SK-N-MC (cell line): Measurements from ENCODE around the gene ANTXRL.
"Not testable (repeated sequence)": the region's sequence is repeated elsewhere in the genome, so short reads cannot be mapped to it uniquely, and the experiment has no call there.

ENCODE experiments used
- DNase-seq: peaks from one replicate; pipeline ENCODE4 v3.0.0-alpha.2; 2011; ENCODE audit warnings: low read depth, low spot score
- H3K27ac ChIP-seq: fragments of 200-600 bp; sonication (generic); 2 replicates; pipeline ENCODE4 v1.5.1; 2016; ENCODE audit warnings: mixed run types
- H3K36me3 ChIP-seq: fragments of 200-600 bp; sonication (generic); 2 replicates; pipeline ENCODE4 v1.6.1; 2017; ENCODE audit warnings: antibody characterized with exemption, low read length, mixed read lengths; ENCODE audit not compliant: insufficient read depth
- H3K4me3 ChIP-seq: fragments of 200-600 bp; sonication (generic); 2 replicates; pipeline ENCODE4 v1.5.1; 2016
- H3K9ac ChIP-seq: fragments of 200-600 bp; sonication (generic); 2 replicates; pipeline ENCODE4 v1.8.0; 2017; ENCODE audit warnings: mixed run types, mixed read lengths; ENCODE audit not compliant: insufficient read length
- H3K9me3 ChIP-seq: fragments of 200-600 bp; sonication (generic); 2 replicates; pipeline ENCODE4 v1.6.1; 2017; ENCODE audit warnings: low read depth, mild to moderate bottlenecking, antibody characterized with exemption, low read length, moderate library complexity, mixed read lengths
- EZH2 ChIP-seq: fragments of 200-600 bp; sonication (generic); IDR thresholded peaks from one replicate; pipeline ENCODE4 v1.6.1; 2017; ENCODE audit warnings: antibody characterized with exemption
- FOXP2 ChIP-seq: optimal IDR thresholded peaks from 2 replicates; pipeline ENCODE3; 2011; ENCODE audit warnings: mild to moderate bottlenecking, moderate library complexity; ENCODE audit not compliant: insufficient read depth; ENCODE audit errors: extremely low read length, control extremely low read depth
- POLR2AphosphoS5 ChIP-seq: IDR thresholded peaks from 2 replicates; pipeline ENCODE4 v1.6.1; 2012; ENCODE audit warnings: mild to moderate bottlenecking, low read depth, low read length, borderline replicate concordance

ANTXRL gene

GRCh38 chr10:46304062-46304461 is 17.3 kb downstream of the ANTXRL start:
- Histone ChIP-seq H3K4me3 (no peak overlapping the region), H3K27ac (no peak overlapping the region), H3K9me3 (no peaks in the 10 kb centered on the region), H3K36me3 (no peaks in the 10 kb centered on the region), H3K9ac (no peak overlapping the region)
- no peak for DNase-seq
- TF ChIP-seq POLR2AphosphoS5 = no peak
- no peak for TF ChIP-seq EZH2
- TF ChIP-seq FOXP2 = no peak

GRCh38 chr10:46304671-46305070 is 17.9 kb downstream of the ANTXRL start:
- DNase-seq, H3K36me3 ChIP-seq, H3K4me3 ChIP-seq, H3K9ac ChIP-seq, H3K27ac ChIP-seq, H3K9me3 ChIP-seq: not testable (repeated sequence)

- no peak overlapping the region for H3K9ac ChIP-seq
- no peak overlapping the region for H3K4me3 ChIP-seq
- no peak overlapping the region for H3K27ac ChIP-seq
- no peaks in the 10 kb centered on the region for H3K36me3 ChIP-seq
- no peaks in the 10 kb centered on the region for H3K9me3 ChIP-seq
- DNase-seq = no peak
- TF ChIP-seq EZH2 (no peak), POLR2AphosphoS5 (no peak), FOXP2 (no peak)
Observed at GRCh38 chr10:46305079-46305818, 18.5 kb downstream of the ANTXRL start.

- H3K27ac ChIP-seq = no peak overlapping the region
- no peak overlapping the region for H3K9ac ChIP-seq
- TF ChIP-seq POLR2AphosphoS5 = no peak
- no peak for TF ChIP-seq FOXP2
- TF ChIP-seq EZH2 = no peak
- H3K36me3 ChIP-seq = no peaks in the 10 kb centered on the region
- H3K4me3 ChIP-seq = no peak overlapping the region
- no peaks in the 10 kb centered on the region for H3K9me3 ChIP-seq
- DNase-seq = no peak
Observed at GRCh38 chr10:46305986-46306385, 19.2 kb downstream of the ANTXRL start.

- no peak overlapping the region for H3K4me3 ChIP-seq
- TF ChIP-seq POLR2AphosphoS5 (no peak), FOXP2 (no peak)
- no peaks in the 10 kb centered on the region for H3K36me3 ChIP-seq
- H3K9ac ChIP-seq = no peak overlapping the region
- H3K27ac ChIP-seq = no peak overlapping the region
- DNase-seq = no peak
- H3K9me3 ChIP-seq = no peaks in the 10 kb centered on the region
Observed at GRCh38 chr10:46306516-46307184, 19.9 kb downstream of the ANTXRL start.

- no peak for TF ChIP-seq FOXP2
- no peak overlapping the region for H3K27ac ChIP-seq
- no peaks in the 10 kb centered on the region for H3K9me3 ChIP-seq
Observed at GRCh38 chr10:46307281-46308112, 20.7 kb downstream of the ANTXRL start.

GRCh38 chr10:46308113-46308415 is 21.3 kb downstream of the ANTXRL start:
- no peak overlapping the region for H3K4me3 ChIP-seq
- DNase-seq = no peak
- no peaks in the 10 kb centered on the region for H3K9me3 ChIP-seq
- TF ChIP-seq FOXP2 = no peak
- no peak for TF ChIP-seq POLR2AphosphoS5
- TF ChIP-seq EZH2 = no peak
- H3K27ac ChIP-seq = no peak overlapping the region
- H3K36me3 ChIP-seq = no peaks in the 10 kb centered on the region
- no peak overlapping the region for H3K9ac ChIP-seq

More at GRCh38 chr10:46307281-46308112, 20.7 kb downstream of the ANTXRL start:
- Histone ChIP-seq H3K36me3 (no peaks in the 10 kb centered on the region), H3K4me3 (no peak overlapping the region), H3K9ac (no peak overlapping the region)
- no peak for DNase-seq

GRCh38 chr10:46308666-46309450 is 22.1 kb downstream of the ANTXRL start:
- Histone ChIP-seq H3K36me3 (no peaks in the 10 kb centered on the region), H3K9me3 (no peaks in the 10 kb centered on the region), H3K4me3 (no peak overlapping the region), H3K27ac (no peak overlapping the region), H3K9ac (no peak overlapping the region)
- no peak for DNase-seq
- no peak for TF ChIP-seq EZH2
- no peak for TF ChIP-seq POLR2AphosphoS5
- TF ChIP-seq FOXP2 = no peak
